Nucleus accumbens (tissue), 56 donors: ENCODE data around the gene MASTL.

Experiments used
- DNase-seq, 56 donors: peaks; one replicate each; lab custom pipeline; 2025; lab: John Stamatoyannopoulos, UW

MASTL gene

DNA sequence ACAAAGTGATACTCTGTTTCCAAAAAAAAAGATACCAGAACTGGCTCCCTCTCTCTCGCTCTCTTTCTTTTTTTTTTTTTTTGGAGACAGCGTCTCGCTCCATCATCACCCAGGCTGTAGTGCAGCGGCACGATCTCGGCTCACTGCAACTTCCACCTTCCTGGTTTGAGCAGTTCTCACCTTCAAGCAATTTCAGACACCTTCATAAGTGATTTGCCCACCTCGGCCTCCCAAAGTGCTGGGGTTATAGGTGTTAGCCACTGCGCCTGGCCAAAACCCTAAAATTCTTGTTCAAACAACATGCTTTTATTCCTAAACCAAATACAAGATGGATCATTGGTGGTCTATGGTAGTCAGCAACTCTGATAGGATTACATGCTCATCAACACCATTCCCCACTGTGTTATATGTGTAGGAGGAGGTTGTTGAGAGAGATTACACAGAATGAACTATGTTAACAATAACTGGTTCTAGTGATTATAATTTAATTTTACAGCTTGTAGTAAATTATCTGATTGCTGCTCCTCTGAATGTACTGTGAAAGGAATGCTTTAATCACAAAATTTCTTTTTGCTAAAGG is 69.9 kb downstream of the MASTL start:
- DNase-seq = no peak

DNA sequence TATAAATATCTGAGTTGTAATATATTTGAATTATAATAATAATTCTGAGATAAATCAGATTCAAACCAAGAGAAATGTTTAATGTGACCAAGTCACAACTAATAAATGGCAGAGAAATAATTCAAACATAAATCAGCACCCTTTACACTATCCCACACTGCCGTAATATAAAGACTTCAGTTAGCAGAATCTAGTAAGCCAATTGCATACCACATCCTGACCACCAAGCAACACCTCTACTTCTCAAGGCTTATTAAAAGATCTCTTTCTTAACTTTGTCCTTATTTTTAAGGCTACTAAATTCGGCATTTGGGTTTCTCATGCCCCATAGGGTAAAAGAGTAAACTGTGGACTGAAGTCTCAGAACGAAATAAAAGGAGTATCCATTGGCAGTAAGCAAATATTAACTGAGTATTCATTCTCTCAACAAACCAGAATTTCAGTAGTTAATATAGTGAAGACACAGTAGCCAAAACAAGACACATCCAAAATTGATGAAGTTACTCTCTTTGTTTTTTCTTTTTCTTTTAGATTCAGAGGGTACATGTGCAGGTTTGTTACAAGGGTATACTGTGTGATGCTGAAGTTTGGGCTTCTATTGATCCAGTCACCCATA is 70.6 kb downstream of the MASTL start:
- no peak for DNase-seq

DNA sequence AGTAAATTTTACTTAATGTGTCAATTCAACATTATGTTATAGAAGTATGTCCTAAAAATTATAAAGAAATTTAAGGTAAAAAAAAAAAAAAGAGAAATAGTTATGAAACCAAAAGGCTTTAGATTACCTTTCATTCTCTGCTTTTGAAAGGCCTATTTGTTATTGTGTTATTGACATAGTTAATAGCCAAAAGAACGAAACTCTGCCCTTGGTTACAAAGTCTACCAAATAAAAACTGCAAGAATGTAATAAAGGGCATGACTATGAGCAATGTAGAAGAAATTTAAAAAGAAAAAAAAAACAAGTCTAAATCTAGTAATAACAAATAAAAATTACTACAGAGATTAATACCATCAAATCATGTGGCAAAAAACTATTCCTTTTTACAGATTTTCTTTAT is 74.9 kb downstream of the MASTL start:
- no peak for DNase-seq

DNA sequence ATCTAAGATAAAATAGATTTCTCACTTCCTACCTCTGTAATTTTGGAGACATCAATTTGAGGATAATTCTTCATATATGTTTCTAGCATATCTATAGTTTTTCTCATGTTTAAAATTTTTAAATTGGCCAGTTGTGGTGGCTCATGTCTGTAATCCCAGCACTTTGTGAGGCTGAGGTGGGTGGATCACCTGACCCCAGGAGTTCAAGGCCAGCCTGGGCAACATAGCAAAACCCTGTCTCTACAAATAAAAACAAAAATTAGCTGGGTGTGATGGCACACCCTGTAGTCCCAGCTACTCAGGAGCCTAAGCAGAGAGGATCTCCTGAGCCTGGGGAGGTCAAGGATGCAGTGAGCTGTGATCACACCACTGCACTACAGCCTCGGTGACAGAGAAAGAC is 80.6 kb downstream of the MASTL start:
- DNase-seq = no peak
